NCI-H2107 treated with DMSO at 0.1 percent for 48 hours (cell line): ENCODE data around the gene OSBPL2.

ENCODE experiments used
- DNase-seq: peaks from one replicate; lab custom pipeline; 2025; ENCODE audit not compliant: unreplicated experiment; lab: John Stamatoyannopoulos, UW

OSBPL2 gene

GRCh38 chr20:62308102-62308822, 69.9 kb downstream of the OSBPL2 start:
- no peak for DNase-seq

GRCh38 chr20:62309198-62309944, 71.0 kb downstream of the OSBPL2 start:
- no peak for DNase-seq

DNA sequence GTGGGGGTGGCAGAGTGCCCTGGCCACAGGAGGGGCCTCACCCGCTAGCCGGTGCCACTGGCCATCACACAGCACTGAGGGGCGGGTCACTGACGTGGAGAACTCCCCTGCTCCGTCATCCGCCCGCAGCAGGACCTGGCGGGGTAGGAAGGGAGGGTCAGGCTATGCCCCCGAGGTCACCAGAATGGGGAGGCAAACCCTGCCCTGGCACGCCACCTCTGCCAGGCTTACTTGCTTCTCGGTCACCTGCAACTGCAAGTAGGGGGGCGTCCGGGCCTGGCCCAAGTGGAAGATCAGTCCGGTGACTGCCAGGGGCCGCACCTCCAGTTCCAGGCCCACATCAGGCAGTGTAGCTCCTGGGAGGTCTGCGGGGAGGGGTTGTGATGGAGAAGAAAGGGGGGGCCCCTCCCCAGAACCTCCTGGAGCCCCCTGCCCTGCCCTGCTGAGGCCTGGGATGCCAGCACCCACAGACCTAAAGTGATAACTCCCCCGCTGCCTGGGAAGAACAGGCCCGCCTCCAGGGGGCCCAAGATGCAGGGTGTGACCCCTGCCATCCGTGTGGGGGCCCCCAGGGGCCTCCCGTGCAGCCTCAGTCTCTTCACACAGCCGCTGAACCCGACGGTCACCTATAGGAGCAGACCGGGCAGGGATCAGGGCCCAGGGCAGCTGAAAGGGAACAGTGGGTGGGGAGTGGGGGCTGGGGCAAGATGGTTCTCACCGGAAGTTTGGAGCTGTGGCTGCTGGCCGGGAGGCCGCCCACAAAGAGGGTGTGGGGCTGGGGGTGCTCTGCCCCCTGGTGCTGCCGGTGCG, 71.8 kb downstream of the OSBPL2 start:
- no peak for DNase-seq

DNA sequence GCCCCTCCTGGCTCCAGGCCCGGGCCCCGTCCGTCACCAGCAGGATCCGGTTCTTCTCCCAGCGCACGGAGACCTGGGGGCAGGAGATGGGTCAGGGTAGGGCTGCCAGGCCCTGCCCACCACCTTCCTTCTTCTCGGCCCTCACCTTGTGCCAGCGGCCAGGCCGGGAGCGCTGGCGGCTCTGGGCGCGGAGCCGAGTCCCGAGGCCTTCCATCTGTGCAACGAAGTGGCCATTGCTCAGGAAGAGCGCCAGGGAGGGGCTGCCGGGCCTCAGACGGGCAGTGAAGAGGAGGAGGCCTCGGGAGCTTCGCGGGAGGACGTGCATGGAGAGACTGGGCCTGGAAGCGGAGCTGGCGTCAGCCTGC, 72.4 kb downstream of the OSBPL2 start:
- DNase-seq, result no peak

DNA sequence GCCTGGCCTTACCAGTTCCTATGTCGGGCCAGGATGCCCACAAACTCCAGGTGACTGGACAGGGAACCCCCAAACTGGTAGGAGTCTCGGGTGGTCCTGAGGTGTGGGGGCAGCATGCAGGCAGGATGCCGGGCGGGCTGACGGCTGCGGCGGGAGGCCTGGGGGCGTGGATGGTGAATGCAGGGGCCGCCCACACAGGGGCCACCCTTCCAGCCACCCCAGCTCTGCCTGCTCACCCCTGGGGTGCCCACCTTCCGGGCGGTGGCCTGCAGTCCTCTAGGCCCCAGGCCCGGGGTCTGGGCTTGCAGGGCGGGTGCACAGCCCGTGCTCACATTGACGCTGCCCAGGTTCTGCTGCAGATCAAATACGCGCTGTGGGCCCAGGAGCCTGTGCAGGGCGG, 72.8 kb downstream of the OSBPL2 start:
- no peak for DNase-seq

GRCh38 chr20:62311832-62312661, 73.7 kb downstream of the OSBPL2 start:
- no peak for DNase-seq

DNA sequence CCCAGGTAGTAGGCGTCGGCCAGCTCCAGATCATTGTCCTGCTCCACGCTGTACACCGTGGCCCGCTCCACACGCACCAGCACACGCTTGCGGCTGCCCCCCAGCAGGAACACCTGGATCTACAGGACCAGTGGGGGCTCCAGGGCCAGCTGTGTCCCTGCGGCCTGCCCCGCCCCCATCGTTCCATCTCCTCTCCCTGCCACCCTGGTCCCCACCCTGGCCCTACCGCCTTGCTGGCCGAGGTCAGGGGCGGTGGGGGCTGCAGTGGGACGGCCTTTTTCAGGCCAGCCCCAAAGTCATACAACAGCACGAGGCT, 74.3 kb downstream of the OSBPL2 start:
- DNase-seq, result no peak

DNA sequence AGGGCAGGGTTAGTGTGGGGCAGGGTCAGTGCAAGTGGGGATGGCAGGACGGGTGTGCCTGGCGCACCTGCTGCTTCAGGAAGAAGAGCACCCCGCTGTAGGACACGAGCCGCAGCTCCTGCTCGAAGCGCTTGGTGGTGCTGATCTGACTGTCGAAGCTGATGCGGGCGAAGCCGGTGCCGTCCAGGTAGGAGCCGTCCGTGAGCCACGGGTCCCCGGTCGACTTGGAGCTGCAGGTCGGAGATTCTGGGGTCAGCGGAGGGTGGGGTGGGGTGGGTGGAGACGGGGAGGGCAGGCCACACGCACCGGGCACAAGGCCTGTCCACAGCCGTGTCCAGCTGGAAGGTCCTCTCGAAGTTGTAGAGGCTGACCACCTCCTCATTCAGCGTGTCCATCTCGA, 74.7 kb downstream of the OSBPL2 start:
- DNase-seq, result no peak

DNA sequence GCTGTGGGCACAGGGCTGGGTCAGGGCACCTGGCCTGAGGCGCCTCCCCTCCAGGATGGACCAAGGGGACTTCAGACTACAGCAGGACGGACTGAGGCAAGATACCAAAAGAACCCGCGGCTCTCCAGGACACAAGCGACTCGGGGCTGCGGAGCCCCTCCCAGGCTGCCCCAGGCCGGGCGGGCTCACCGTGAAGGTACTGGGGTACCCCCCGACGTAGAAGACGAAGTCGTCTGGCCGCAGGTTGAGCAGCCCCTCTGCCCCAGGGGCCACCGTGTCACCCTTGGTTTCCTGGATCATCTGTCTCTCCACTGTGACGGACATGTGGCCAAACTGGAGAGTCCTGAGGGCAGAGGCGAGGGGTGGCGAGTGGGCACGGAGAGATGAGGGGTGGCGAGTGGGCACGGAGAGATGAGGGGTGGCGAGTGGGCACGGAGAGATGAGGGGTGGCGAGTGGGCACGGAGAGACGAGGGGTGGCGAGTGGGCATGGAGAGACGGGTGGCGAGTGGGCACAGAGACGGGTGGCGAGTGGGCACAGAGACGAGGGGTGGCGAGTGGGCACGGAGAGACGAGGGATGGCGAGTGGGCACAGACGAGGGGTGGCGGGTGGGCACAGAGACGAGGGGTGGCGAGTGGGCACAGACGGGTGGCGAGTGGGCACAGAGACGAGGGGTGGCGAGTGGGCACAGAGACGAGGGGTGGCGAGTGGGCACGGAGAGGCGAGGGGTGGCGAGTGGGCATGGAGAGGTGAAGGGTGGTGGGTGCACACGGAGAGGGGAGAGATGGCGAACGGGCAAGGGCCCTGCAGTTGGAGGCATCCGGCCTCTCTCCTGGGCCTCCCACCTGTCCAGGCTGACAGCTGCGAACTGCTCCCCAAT, 75.4 kb downstream of the OSBPL2 start:
- no peak for DNase-seq

GRCh38 chr20:62314339-62314638, 76.0 kb downstream of the OSBPL2 start:
- no peak for DNase-seq

GRCh38 chr20:62314711-62315302, 76.5 kb downstream of the OSBPL2 start:
- DNase-seq, result no peak

GRCh38 chr20:62315773-62316172, 77.5 kb downstream of the OSBPL2 start:
- DNase-seq, result no peak

DNA sequence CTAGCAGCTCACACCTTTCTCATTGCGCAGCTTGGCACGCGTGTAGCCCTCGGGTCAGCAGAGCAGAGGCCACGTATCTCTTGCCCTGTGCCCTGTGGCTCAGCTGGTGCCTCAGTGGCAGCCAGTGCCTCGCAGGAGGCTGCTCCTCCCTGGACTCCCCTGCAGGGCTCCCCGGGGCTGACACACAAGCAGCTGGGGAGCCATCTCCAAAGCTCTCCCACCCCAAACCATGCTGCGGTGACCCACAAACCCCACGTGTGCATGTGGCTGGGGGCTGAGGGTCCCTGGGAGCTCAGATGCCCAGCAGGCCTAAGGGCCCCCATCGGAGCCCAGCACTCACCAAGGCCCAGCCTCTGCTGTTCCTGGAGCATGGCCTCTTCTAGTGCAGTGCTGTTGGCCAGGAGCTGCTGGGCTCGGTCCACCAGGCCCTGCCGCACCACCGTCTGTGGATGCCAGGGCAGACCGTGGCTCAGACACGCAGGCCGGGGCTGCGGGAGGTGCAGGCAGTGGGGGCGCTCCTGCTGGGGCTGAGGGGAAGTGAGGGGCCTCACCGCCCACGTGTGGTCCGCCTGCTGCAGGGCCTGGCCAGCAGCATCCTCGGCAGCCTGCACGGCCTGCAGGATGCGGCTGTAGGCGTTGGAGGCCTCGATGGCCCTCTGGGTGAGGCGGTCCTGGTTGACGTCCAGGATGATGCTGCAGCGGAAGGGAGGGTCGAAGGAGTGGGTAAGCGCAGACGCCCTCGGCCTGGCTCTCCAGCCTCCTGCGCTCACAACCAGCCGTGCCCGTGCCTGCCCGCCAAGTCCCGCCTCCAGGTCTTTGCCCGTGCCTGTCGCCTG, 78.2 kb downstream of the OSBPL2 start:
- no peak for DNase-seq

DNA sequence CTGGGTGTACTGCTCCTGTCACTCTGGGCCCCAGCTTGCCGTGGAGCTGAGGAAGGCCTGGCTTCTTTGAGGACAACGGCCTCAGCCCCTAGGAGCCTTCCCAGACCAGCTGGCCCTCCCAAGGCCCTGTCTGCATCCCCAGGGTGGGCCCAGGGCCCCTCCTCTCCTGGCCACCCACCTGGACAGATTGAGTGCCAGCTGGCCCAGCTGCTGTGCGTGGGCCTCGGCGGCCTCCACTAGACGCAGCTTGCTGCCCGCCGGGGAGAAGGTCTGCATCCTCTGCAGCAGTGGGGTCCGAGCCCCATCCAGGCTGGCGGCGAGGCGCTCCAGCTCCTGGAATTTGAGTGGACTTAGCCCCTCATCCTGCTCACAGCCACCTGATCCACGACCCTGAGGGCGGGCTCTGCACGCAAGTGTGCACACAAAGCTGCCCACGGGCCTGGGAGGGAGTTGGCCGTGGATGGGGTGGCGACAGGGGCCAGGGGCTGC, 78.9 kb downstream of the OSBPL2 start:
- no peak for DNase-seq

DNA sequence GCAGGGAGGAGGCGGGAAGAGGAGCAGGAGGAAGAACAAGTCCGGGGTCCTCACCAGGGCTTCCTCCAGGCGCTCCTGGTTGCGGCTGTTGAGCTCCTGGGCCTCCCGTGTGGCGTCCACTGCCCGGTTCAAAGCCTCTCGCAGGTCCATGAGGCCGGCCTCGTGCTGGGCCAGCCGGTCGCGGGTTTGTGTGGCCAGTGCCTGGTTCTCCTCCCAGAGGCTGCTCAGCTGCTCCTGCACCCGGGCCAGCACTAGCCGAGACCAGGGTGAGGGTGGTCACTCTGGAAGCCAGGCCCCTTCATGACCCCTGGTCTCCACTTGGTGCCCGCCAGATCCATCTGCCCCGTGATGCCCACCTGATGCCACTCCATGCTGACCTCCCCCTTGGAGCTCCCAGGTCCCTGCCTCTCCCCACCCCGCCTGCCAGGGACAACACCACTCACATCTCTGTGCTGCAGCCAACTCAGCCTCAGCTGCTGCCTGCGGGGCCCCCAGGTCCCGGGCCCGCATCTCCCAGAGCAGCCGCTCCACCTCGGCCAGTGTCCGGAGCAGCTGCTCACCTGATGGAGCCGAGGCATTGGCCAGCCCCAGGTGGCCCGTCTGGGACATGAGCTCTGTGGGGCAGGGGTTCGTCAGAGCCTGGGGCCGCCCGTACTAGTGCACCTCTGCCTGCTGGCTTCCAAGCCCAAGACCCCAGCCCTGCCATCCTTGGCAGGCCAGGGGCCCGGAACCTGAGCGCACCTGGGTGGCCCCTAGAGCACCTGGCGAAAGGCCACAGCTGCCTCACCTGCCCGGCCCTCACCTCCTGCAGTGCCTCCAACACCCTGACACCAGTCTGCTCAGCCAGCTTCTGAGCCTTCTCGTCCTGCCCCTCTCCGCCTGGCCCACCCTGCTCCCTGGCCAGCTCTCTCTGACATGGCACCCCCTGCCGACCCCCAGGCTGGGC, 80.4 kb downstream of the OSBPL2 start:
- no peak for DNase-seq

- DNase-seq, result no peak
Measured at GRCh38 chr20:62319346-62319909, 81.1 kb downstream of the OSBPL2 start.

- DNase-seq, result no peak
Measured at GRCh38 chr20:62320581-62321354, 82.4 kb downstream of the OSBPL2 start.
